ENCODE results near the gene MYLK4. TPM values are rescaled to one million over a fixed set of nuclear protein-coding genes. Genes with fewer than 3 reads are reported as not detected.
A peak's percentile ranks its signal among the peaks of the same experiment; 100 is the strongest.

Gene MYLK4
- total and polyA plus RNA-seq, 2 of the 13 experiments (the other 11 are each of a cell fraction or from before 2014, with no cell fraction given) = 0.26 to 0.29 TPM

GRCh38 chr6:2765166-2765895, 14.6 kb upstream of the MYLK4 start, which contains the start of gene WRNIP1 (continued):
- TF ChIP-seq ZNF18 (CRISPR knock-in tag; IDR thresholded peaks at IDR 0.05; ENCODE audit: insufficient replicate concordance) (peak; percentile 19), POGK (CRISPR knock-in tag; conservative IDR thresholded peaks at IDR 0.05) (peak; percentile 96), ZNF800 (CRISPR knock-in tag; IDR thresholded peaks at IDR 0.05) (peak; percentile 90), ZSCAN20 (CRISPR knock-in tag; IDR thresholded peaks at IDR 0.05; ENCODE audit: borderline replicate concordance) (peak; percentile 90; the same call in 1 of the 2 replicates), STAT6 (CRISPR knock-in tag; IDR thresholded peaks at IDR 0.05; ENCODE audit: borderline replicate concordance) (no peak), ZNF546 (CRISPR knock-in tag; conservative IDR thresholded peaks at IDR 0.05) (peak; percentile 96; the same call in 1 of the 2 replicates), ZNF678 (CRISPR knock-in tag; IDR thresholded peaks at IDR 0.05) (peak; percentile 95), RORA (CRISPR knock-in tag; IDR thresholded peaks at IDR 0.05) (no peak), ATF7 (IDR thresholded peaks at IDR 0.05) (no peak), ATF7 (CRISPR knock-in tag; IDR thresholded peaks at IDR 0.05) (0 out of 2 replicates have a peak, but pooled peaks have one; percentile 33), ZNF777 (CRISPR knock-in tag; IDR thresholded peaks at IDR 0.05) (no peak; the same call in 1 of the 2 replicates), ZNF784 (CRISPR knock-in tag; IDR thresholded peaks at IDR 0.05; ENCODE audit: borderline replicate concordance) (peak; percentile 96; the same call in 1 of the 2 replicates), FOXK2 (IDR thresholded peaks at IDR 0.05) (no peak), CREB1 (IDR thresholded peaks at IDR 0.05) (peak; percentile 85), CREB1 (CRISPR knock-in tag; IDR thresholded peaks at IDR 0.05) (no peak), XRCC5 (optimal IDR thresholded peaks at IDR 0.05; ENCODE audit: low read length) (peak; percentile 95), RNF219 (CRISPR knock-in tag; IDR thresholded peaks at IDR 0.05) (no peak), NCOA2 (CRISPR knock-in tag; IDR thresholded peaks at IDR 0.05) (peak; percentile 8; the same call in 1 of the 2 replicates)

Data from HepG2 (cell line).